ENCODE data around the gene ZNF536.

- TF ChIP-seq CTCF (IDR thresholded peaks at IDR 0.05) (no peak), TCF7L2 (IDR thresholded peaks at IDR 0.05; ENCODE audit: low read depth, low read length) (no peak), POLR2AphosphoS5 (IDR thresholded peaks at IDR 0.05; ENCODE audit: low read depth, low read length) (no peak), SIN3A (IDR thresholded peaks at IDR 0.05; ENCODE audit: borderline replicate concordance, insufficient read depth, low read depth, low read length) (no peak)
These were observed 32.3 kb upstream of the ZNF536 start for GRCh38 chr19:30339624-30340525.
